Activated CD4-positive, alpha-beta T cell treated with anti-CD3 and anti-CD28 coated beads for 36 hours (primary cell): ENCODE measurements around the gene IL23A. TPM values are rescaled to one million over a fixed set of nuclear protein-coding genes. Genes with fewer than 3 reads are reported as not detected.

ENCODE experiments used
- ATAC-seq: fragments of 200-7000 bp; cut with Tn5 transposase; one replicate; pipeline ENCODE4 v1.10.0; 2021; ENCODE audit warnings: mild to moderate bottlenecking, moderate library complexity
- CTCF ChIA-PET: fragments of 350-600 bp; sonication (Branson Sonifier 250); formaldehyde crosslinking; loops from one replicate; lab custom pipeline; 2021; ENCODE audit warnings: antibody characterized with exemption; lab: Charles Lee
- POLR2A ChIA-PET: fragments of 350-600 bp; sonication (Branson Sonifier 250); formaldehyde crosslinking; loops from one replicate; lab custom pipeline; 2021; ENCODE audit warnings: antibody characterized with exemption, inconsistent platforms; lab: Charles Lee
- DNase-seq: peaks from one replicate; pipeline ENCODE4 v3.0.0-alpha.2; 2020
- H3K27ac Mint-ChIP-seq: one replicate; pipeline ENCODE4 v1.8.0; 2021; ENCODE audit warnings: mixed read lengths
- H3K27me3 Mint-ChIP-seq: one replicate; pipeline ENCODE4 v1.8.0; 2021; ENCODE audit warnings: mixed read lengths
- H3K36me3 Mint-ChIP-seq: one replicate; pipeline ENCODE4 v1.8.0; 2021; ENCODE audit warnings: low read depth, mixed read lengths
- H3K4me1 Mint-ChIP-seq: one replicate; pipeline ENCODE4 v1.8.0; 2021; ENCODE audit warnings: mixed read lengths
- H3K4me3 Mint-ChIP-seq: one replicate; pipeline ENCODE4 v1.8.0; 2021; ENCODE audit warnings: mild to moderate bottlenecking, moderate library complexity, mixed read lengths
- H3K9me3 Mint-ChIP-seq: one replicate; pipeline ENCODE4 v1.8.0; 2021; ENCODE audit warnings: low read depth, mixed read lengths
- intact Hi-C, 2 experiments: fragments of 100-400 bp; cut with DNase I in 1 of 2; cut with micrococcal nuclease in 1 of 2; formaldehyde crosslinking; loops; one replicate each; pipeline versions ENCODE4 v1.14.2 to v1.15.1; 2022 to 2024; cut with DNase I, micrococcal nuclease
- total RNA-seq, 2 experiments: library from RNA; stranded (reverse); gene quantifications; one replicate each; pipeline ENCODE4 v1.2.3, GENCODE V29; 2021

Gene IL23A
- total RNA-seq, 2 experiments from 2014 or later = 18.5 to 21.6 TPM

DNA sequence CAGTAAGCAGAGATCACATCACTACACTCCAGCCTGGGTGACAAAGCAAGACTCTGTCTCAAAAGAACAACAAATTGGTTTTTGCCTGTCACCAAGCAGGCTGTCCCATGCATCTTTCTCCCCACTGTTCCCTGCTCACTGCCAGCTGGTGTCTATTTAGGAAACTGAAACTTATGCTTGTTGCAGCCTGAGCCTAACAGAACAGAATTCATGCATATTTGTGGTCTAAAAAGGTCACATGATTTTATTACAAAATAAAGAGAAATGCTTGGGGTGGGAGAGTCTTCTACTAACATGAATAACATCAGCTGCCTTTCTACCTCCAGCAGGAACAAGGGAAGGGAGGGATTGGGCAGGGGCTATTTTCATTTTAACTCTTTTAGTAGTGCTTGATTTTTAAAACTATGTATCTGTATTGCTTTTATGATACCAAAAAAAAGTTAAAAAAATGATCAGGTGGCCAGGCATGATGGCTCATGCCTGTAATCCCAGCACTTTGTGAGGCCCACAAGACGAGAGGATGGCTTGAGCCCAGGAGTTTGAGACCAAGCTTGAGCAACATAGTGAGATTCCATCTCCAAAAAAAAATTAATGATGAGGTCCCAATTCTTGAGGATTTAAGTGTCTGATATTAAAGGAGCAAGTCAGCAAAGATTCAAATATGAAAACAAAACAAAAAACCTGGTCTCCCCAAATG lies 20.3 kb downstream of the IL23A start:
- H3K4me1 Mint-ChIP-seq = peaks cover 23% of the 10 kb centered on the region
- peak overlapping the region; percentile 95 for H3K27ac Mint-ChIP-seq
- DNase-seq = peak; percentile 37
- CTCF ChIA-PET = interaction anchor here (0.6 to 4.5 kb wide), 20 partner anchors 8 to 373 kb away, joined by 3 to 30 read pairs (median 4); partner anchors contain the start of genes CNPY2, ESYT1, IL23A and PAN2
- POLR2A ChIA-PET = interaction anchor here (0.6 to 3.6 kb wide), 8 partner anchors 8 to 281 kb away, joined by 3 to 27 read pairs (median 8); partner anchors contain the start of genes CNPY2, IL23A, PA2G4 and PAN2
- peaks cover 27% of the 10 kb centered on the region for H3K36me3 Mint-ChIP-seq
- no peaks in the 10 kb centered on the region for H3K27me3 Mint-ChIP-seq
- H3K4me3 Mint-ChIP-seq = peak overlapping the region; percentile 86
- no peak for ATAC-seq
- H3K9me3 Mint-ChIP-seq = no peaks in the 10 kb centered on the region
- intact Hi-C loops = no loop called here

DNA sequence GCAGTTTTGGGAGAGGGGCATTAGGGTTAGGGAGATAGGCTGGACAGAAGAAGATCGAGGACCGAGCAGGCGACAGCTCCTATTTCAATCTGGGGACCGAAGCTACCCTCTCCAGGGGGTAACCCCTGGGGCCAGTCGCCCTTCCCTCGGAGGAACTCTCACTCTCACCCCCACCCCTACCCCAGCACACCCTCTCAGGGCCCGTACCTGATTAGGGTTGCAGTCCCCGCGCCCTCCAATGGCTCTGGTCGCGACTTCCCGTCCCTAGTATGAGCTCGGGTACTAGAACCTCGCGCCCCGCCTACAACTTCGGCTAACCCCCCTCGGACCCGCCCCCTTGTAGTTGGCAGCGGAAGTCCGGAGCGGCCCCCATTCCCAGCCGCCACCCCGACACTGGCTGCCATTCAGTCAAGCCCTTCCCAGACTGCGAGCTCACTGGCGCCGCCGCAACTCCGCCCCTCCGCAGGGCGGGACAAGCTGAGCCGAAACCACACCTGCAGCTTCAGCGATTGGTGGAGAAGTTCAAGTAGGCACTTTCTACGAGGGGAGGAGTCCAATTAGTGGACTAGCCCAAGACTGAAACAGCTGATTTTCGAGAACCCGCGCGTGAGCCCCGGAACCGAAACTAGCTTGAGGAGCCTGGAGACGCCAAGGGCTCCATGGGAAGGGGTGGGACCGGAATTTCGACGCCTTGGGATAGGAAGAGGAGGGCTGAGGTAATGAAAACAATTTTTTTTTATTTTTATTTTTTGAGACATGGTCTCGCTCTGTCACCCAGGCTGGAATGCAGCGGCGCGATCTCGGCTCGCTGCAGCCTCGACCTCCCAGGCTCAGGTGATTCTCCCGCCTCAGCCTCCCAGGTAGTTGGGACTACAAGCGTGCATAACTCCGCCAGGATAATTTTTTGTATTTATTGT lies 21.4 kb downstream of the IL23A start, which contains the start of gene STAT2:
STAT2 (minus strand) TSS at position 257 of the 917 bp plus-strand sequence. CDS start 3,536 bp downstream, outside the sequence.
- peak; percentile 99 for DNase-seq
- peaks cover 23% of the 10 kb centered on the region for H3K4me1 Mint-ChIP-seq
- no peaks in the 10 kb centered on the region for H3K27me3 Mint-ChIP-seq
- peaks cover 17% of the 10 kb centered on the region for H3K36me3 Mint-ChIP-seq
- H3K9me3 Mint-ChIP-seq = no peaks in the 10 kb centered on the region
- H3K27ac Mint-ChIP-seq = peak within 1 kb of the TSS; percentile 95
- CTCF ChIA-PET = interaction anchor here (0.6 to 4.5 kb wide), 30 partner anchors 9 to 853 kb away, joined by 3 to 30 read pairs (median 3); partner anchors contain the start of genes CNPY2, IL23A, PAN2 and RNF41
- H3K4me3 Mint-ChIP-seq = peak within 1 kb of the TSS; percentile 86
- peak; percentile 97 for ATAC-seq
- POLR2A ChIA-PET = interaction anchor here (0.5 to 3.6 kb wide), 19 partner anchors 9 to 1796 kb away, joined by 3 to 27 read pairs (median 5); partner anchors contain the start of genes CNPY2, DNAJC14, IL23A and PA2G4
- intact Hi-C loops = loop anchor here (1.0 to 2.0 kb wide), 18 partner anchors 22 to 543 kb away; partner anchors contain the start of genes IL23A (in 2 of the 2), SPRYD4 (in 2 of the 2), TIMELESS (in 2 of the 2) and ANKRD52 (in 1 of the 2)

DNA sequence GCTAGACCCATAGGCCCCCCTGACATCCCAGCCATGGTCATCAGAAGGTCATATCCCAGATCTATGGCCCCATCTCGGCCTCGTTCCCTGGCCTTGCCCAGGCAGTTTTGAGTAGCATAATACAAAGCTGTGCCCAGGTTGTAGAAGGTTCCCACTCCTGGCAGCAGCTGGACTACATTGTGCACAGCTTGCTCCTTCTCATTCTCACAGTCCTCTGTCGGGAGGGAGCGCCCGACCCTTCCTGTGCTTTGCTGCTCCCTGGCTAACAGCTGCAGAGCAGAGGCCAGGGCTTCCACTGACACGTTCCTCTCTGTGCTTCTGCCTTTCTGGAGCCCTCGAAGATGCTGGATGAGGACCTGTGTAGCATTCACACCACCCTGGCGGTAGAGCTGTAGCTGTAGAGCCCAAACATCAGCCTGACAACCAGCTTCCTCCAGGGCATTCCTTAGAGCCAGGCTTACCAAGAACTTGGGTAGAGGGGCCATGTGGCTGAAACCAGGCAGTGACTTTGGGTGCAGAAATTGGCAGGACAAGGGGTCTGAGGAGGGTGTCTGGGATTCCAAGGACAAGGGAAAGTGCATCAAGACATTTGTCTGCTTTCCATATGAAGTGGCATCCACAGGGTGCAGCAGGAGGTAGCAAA lies 22.9 kb downstream of the IL23A start:
- DNase-seq (no peak), ATAC-seq (no peak)
- intact Hi-C loops = loop anchor here (2.0 kb wide), 3 partner anchors 45 to 275 kb away; partner anchors contain the start of gene MYL6B (in 1 of the 2)
- Mint-ChIP-seq H3K4me1 (peaks cover 23% of the 10 kb centered on the region), H3K9me3 (no peaks in the 10 kb centered on the region), H3K27ac (peak overlapping the region; percentile 26), H3K36me3 (peaks cover 6% of the 10 kb centered on the region), H3K4me3 (peak overlapping the region; percentile 86), H3K27me3 (no peaks in the 10 kb centered on the region)
- ChIA-PET POLR2A (interaction anchor here (3.6 kb wide), 1 partner anchor 23 kb away, joined by 27 read pairs; the partner anchor contains the start of gene IL23A), CTCF (interaction anchor here (0.5 to 4.5 kb wide), 11 partner anchors 9 to 102 kb away, joined by 3 to 30 read pairs (median 4); partner anchors contain the start of genes CNPY2, COQ10A, IL23A and PAN2)

DNA sequence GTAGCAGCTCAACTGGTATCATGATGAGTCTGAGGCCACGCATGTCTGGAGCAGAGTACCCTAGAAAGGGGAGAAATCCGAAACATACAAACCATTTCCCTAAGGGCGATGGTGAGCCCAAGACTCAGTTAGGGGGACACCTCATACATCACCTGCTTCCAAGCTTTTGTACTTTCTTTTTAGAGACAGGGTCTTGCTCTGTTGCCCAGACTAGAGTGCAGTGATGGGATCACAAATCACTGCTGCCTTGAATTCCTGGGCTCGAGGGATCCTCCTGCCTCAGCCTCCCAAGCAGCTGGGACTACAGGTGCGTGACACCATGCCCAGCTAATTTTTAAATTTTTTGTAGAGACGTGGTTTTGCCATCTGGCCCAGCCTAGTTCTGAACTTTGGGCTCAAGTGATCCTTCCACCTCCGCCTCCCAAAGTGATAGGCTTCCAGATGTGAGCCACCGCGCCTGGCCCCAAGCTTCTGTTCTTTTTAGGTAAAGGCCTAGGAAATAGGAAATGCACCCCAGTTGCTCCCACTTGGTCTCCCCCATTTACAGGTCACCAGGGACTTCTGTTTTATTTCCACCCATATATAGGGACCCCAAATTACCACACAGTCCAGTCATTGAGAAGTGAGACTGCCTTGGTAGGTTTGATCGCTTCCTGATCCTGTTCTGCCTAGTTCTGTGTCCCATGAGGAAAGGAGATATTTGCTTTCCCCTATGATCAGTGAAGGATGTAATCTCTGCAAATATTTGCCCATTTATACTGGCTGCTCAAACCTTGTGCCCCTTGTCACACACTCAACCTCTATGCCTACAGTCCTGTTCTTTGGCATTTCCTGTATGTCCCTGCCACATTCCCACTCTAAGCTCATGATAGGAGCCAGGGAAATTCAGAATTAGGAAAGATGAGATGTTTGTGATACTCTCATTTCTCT lies 23.7 kb downstream of the IL23A start, which contains the start of gene APOF:
APOF (minus strand) TSS at position 728 of the 930 bp plus-strand sequence; CDS start at position 616, 112 bp downstream.
- intact Hi-C loops = no loop called here

DNA sequence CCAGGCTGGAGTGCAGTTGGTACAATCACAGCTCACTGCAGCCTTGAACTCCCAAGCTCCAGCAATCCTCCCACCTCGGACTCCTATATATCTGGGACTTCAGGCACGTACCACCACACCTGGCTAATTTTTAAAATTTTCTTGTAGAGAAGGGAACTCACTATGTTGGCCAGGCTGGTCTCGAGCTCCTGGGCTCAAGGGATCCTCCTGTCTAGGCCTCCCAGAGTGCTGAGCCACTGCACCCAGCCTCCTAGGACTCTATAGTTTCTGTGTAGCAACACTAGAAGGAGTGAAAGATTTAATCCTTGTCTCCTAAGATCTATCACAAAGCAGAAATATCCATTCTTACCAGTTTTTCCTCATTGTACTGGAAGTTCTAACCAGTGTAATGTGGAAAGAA lies 28.3 kb downstream of the IL23A start:
- H3K27me3 Mint-ChIP-seq = no peaks in the 10 kb centered on the region
- POLR2A ChIA-PET = no interaction called here
- CTCF ChIA-PET = no interaction called here
- ATAC-seq (no peak), DNase-seq (no peak)
- H3K4me1 Mint-ChIP-seq = no peaks in the 10 kb centered on the region
- H3K9me3 Mint-ChIP-seq = no peaks in the 10 kb centered on the region
- intact Hi-C loops = no loop called here
- H3K27ac Mint-ChIP-seq = no peak overlapping the region
- H3K4me3 Mint-ChIP-seq = no peak overlapping the region
- no peaks in the 10 kb centered on the region for H3K36me3 Mint-ChIP-seq

More for the DNA sequence above, 23.7 kb downstream of the IL23A start, which contains the start of gene APOF:
- H3K27ac Mint-ChIP-seq = peak within 1 kb of the TSS; percentile 26
- peaks cover 23% of the 10 kb centered on the region for H3K4me1 Mint-ChIP-seq
- H3K4me3 Mint-ChIP-seq = no peak within 1 kb of the TSS
- ChIA-PET POLR2A (no interaction called here), CTCF (interaction anchor here (0.6 to 1.8 kb wide), 6 partner anchors 9 to 102 kb away, joined by 3 to 7 read pairs (median 4); partner anchors contain the start of gene IL23A)
- peaks cover 5% of the 10 kb centered on the region for H3K36me3 Mint-ChIP-seq
- ATAC-seq (no peak), DNase-seq (no peak)
- H3K27me3 Mint-ChIP-seq = no peaks in the 10 kb centered on the region
- no peaks in the 10 kb centered on the region for H3K9me3 Mint-ChIP-seq

DNA sequence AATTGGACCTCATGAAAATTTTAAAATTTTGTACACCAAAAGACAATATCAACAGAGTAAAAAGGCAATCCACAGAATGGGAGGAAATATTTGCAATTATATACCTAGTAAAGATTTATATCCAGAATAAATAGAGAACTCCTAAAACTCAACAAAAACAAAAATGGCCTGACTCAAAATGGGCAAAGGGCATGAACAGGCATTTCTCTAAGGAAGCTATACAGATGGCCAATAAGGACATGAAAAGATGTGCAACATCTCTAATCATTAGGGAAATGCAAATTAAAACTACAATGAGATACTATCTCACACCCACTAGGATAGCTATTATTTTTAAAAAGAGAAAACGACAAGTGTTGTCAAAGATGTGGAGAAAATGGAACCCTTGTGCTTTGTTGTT lies 34.8 kb downstream of the IL23A start:
- H3K4me1 Mint-ChIP-seq = no peaks in the 10 kb centered on the region
- H3K4me3 Mint-ChIP-seq = no peak overlapping the region
- no peak overlapping the region for H3K27ac Mint-ChIP-seq
- DNase-seq (no peak), ATAC-seq (no peak)
- CTCF ChIA-PET = interaction anchor here (0.6 to 1.0 kb wide), 2 partner anchors 52 to 131 kb away, joined by 3 read pairs; no protein-coding TSS in a partner anchor
- no peaks in the 10 kb centered on the region for H3K27me3 Mint-ChIP-seq
- POLR2A ChIA-PET = interaction anchor here (0.7 kb wide), 1 partner anchor 107 kb away, joined by 9 read pairs; the partner anchor contains the start of gene COQ10A
- intact Hi-C loops = no loop called here
- no peaks in the 10 kb centered on the region for H3K9me3 Mint-ChIP-seq
- no peaks in the 10 kb centered on the region for H3K36me3 Mint-ChIP-seq

DNA sequence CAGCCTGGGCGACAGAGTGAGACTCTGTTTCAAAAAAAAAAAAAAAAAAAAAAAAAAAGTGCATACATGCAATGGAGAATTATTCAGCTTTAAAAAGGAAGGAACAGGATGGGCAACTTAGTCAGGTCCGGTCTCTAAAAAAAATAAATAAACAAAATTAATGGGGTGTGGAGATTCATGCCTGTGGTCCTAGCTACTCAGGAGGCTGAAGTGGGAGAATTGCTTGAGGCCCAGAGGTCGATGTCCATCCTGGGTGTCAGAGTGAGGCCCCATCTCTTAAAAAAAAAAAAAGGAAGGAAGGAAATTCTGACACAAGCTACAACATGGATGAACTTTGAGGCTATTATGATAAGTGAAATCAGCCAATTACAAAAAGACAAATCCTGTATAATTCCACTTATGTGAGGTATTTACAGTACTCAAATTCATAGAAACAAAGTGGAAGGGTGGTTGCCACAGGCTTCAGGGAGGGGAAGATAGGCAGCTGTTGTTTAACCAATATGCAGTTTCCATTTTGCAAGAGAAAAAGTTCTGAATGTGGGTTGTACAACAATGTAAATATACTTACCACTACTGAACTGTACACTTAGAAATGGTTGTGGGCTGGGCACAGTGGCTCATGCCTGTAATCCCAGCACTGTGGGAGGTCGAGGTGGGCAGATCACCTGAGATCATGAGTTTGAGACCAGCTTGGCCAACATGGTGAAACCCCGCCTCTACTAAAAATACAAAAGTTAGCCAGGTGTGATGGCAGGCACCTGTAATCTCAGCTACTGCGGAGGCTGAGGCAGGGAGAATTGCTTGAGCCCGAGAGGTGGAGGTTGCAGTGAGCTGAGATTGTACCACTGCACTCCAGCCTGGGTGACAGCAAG lies 36.3 kb downstream of the IL23A start:
- Mint-ChIP-seq H3K4me1 (no peaks in the 10 kb centered on the region), H3K36me3 (no peaks in the 10 kb centered on the region), H3K27ac (no peak overlapping the region), H3K27me3 (no peaks in the 10 kb centered on the region), H3K9me3 (no peaks in the 10 kb centered on the region), H3K4me3 (no peak overlapping the region)
- intact Hi-C loops = no loop called here
- no peak for ATAC-seq
- ChIA-PET POLR2A (interaction anchor here (0.7 kb wide), 1 partner anchor 368 kb away, joined by 4 read pairs; no protein-coding TSS in a partner anchor), CTCF (interaction anchor here (0.7 to 1.1 kb wide), 2 partner anchors 15 to 58 kb away, joined by 3 read pairs; no protein-coding TSS in a partner anchor)
- DNase-seq = no peak

DNA sequence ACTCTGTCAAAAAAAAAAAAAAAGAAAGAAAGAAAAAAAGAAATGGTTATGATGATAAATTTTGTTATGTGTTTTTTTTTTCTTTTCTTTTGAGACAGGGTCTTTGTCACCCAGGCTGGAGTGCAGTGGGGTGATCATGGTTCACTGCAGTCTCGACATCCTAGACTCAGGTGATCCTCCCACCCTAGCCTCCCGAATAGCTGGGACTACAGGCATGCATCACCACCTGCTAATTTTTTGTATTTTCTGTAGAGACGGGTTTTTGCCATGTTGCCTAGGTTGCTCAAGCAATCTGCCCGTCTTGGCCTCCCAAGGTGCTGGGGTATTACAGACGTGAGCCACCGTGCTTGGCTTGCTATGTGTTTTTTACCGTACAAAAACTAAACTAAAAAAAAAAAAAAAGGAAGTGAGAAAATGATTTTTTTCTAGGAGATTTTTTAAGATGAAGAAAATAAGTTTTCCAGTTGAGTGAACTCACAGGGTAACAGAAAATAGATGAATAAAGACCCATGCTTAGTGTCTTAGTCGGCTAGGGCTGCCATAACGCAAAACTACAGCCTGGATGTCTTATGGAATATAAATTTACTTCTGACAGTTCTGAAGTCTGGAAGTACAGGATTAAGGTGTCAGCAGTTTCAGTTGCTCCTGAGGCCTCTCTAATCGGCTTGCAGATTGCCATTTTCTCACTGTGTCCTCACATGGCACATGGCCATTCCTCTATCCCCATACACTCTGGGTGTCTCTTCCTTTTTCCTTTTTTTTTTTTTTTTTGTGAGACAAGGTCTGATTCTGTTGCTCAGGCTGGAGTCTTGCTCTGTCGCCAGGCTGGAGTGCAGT lies 37.1 kb downstream of the IL23A start:
- ATAC-seq (no peak), DNase-seq (no peak)
- ChIA-PET POLR2A (no interaction called here), CTCF (interaction anchor here (0.7 kb wide), 1 partner anchor 16 kb away, joined by 3 read pairs; the partner anchor contains the start of gene STAT2)
- intact Hi-C loops = no loop called here
- Mint-ChIP-seq H3K4me3 (no peak overlapping the region), H3K36me3 (no peaks in the 10 kb centered on the region), H3K9me3 (no peaks in the 10 kb centered on the region), H3K4me1 (no peaks in the 10 kb centered on the region), H3K27ac (no peak overlapping the region), H3K27me3 (no peaks in the 10 kb centered on the region)
